ENCODE data around the gene HMSD. TPM values are rescaled to one million over a fixed set of nuclear protein-coding genes. Genes with fewer than 3 reads are reported as not detected.

The HMSD gene
- total and polyA plus RNA-seq, 2 of the 13 experiments (the other 11 are each of a cell fraction or from before 2014, with no cell fraction given) = not detected

DNA sequence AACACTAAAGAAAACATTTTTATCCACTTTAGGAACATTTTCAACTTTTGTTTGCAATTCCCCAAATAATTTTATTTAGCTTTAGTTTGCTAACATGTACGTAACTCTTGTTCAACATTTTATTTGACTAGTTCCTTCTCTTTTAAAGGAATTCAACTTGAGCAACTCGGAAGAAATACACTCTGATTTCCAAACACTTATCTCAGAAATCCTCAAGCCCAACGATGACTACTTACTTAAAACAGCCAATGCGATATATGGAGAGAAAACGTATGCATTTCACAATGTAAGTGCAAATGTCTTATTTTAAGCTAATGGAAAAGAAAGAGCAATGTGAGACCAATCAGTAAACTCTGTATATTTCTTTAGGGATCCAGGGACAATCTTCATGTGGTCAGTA, 31.3 kb upstream of the HMSD start:
- no peaks in the 10 kb centered on the region; a peak in 1 of 5 replicates for H3K27me3 ChIP-seq (ENCODE audit: control insufficient read depth in 1 of 2, insufficient read depth in 2 of 2, low read length in 2 of 2)
- ATAC-seq (no peak), DNase-seq (ENCODE audit: low spot score) (no peak), FAIRE-seq (no peak)
- H3K4me1 ChIP-seq (ENCODE audit: insufficient read depth, low read length) = no peaks in the 10 kb centered on the region
- BruUV-seq (replicated peaks) = no TSS peak
- WGBS (ENCODE audit: low lambda C conversion rate) = 9% methylated on average over 5 of the region's 5 CpGs
- no peaks in the 10 kb centered on the region for H3K9me3 ChIP-seq (ENCODE audit: low read length)
- CTCF ChIA-PET (ENCODE audit: low intra/inter-chr PET ratio, low total read pairs) = no interaction called here
- no peak overlapping the region for H3K27ac ChIP-seq (ENCODE audit: extremely low read length, insufficient read depth, low read length)
- H2AFZ ChIP-seq (ENCODE audit: low read length) = no peak overlapping the region
- H3K79me2 ChIP-seq (ENCODE audit: insufficient read depth, low read length) = no peaks in the 10 kb centered on the region
- in situ Hi-C loops (cut with HindIII; ENCODE audit: extremely low pct_ligation_motif_present, low pct_unique_long_range_greater_than_20kb) = no loop called here
- POLR2A ChIA-PET = no interaction called here
- intact Hi-C loops (cut with micrococcal nuclease; ENCODE audit: unreplicated experiment) = no loop called here
- no peaks in the 10 kb centered on the region for H4K20me1 ChIP-seq (ENCODE audit: insufficient read depth, low read length)
- no peak overlapping the region for H3K9ac ChIP-seq (ENCODE audit: insufficient read depth, low read depth, low read length)
- TF ChIP-seq CENPT (CRISPR knock-in tag; IDR thresholded peaks at IDR 0.05; ENCODE audit: low read depth) (no peak), NFYB (CRISPR knock-in tag; IDR thresholded peaks at IDR 0.05) (no peak)
- TF ChIP-seq, protein P1, sequence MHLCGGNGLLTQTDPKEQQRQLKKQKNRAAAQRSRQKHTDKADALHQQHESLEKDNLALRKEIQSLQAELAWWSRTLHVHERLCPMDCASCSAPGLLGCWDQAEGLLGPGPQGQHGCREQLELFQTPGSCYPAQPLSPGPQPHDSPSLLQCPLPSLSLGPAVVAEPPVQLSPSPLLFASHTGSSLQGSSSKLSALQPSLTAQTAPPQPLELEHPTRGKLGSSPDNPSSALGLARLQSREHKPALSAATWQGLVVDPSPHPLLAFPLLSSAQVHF (CRISPR knock-in tag; IDR thresholded peaks at IDR 0.05) = no peak
- TF ChIP-seq, protein P2, sequence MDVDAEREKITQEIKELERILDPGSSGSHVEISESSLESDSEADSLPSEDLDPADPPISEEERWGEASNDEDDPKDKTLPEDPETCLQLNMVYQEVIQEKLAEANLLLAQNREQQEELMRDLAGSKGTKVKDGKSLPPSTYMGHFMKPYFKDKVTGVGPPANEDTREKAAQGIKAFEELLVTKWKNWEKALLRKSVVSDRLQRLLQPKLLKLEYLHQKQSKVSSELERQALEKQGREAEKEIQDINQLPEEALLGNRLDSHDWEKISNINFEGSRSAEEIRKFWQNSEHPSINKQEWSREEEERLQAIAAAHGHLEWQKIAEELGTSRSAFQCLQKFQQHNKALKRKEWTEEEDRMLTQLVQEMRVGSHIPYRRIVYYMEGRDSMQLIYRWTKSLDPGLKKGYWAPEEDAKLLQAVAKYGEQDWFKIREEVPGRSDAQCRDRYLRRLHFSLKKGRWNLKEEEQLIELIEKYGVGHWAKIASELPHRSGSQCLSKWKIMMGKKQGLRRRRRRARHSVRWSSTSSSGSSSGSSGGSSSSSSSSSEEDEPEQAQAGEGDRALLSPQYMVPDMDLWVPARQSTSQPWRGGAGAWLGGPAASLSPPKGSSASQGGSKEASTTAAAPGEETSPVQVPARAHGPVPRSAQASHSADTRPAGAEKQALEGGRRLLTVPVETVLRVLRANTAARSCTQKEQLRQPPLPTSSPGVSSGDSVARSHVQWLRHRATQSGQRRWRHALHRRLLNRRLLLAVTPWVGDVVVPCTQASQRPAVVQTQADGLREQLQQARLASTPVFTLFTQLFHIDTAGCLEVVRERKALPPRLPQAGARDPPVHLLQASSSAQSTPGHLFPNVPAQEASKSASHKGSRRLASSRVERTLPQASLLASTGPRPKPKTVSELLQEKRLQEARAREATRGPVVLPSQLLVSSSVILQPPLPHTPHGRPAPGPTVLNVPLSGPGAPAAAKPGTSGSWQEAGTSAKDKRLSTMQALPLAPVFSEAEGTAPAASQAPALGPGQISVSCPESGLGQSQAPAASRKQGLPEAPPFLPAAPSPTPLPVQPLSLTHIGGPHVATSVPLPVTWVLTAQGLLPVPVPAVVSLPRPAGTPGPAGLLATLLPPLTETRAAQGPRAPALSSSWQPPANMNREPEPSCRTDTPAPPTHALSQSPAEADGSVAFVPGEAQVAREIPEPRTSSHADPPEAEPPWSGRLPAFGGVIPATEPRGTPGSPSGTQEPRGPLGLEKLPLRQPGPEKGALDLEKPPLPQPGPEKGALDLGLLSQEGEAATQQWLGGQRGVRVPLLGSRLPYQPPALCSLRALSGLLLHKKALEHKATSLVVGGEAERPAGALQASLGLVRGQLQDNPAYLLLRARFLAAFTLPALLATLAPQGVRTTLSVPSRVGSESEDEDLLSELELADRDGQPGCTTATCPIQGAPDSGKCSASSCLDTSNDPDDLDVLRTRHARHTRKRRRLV (CRISPR knock-in tag; IDR thresholded peaks at IDR 0.05) = no peak
- H3K4me2 ChIP-seq (ENCODE audit: low read depth, low read length) = no peak overlapping the region
- H3K36me3 ChIP-seq (replicated peaks in 1 of 2; ENCODE audit: control insufficient read depth in 1 of 2, insufficient read depth in 2 of 2, low read length in 2 of 2) = no peaks in the 10 kb centered on the region
- no peak overlapping the region for H3K4me3 ChIP-seq (replicated peaks in 1 of 3; ENCODE audit: insufficient read depth in 1 of 3, low read depth in 2 of 3, low read length in 3 of 3)
